BLaER1 treated with 17β-estradiol and CSF1 and Interleukin-3, amounts not matched to agents 10 nM and 100 nM (cell line): ENCODE data around the gene C22orf15.

Source experiments
- H3K27ac ChIP-seq, 11 experiments: shearing (Covaris generic); formaldehyde crosslinking; 2 replicates each; pipeline ENCODE4 v1.8.1; 2022
- H3K27me3 ChIP-seq, 11 experiments: shearing (Covaris generic); formaldehyde crosslinking; 2 replicates each; pipeline ENCODE4 v1.8.1; 2022
- H3K36me3 ChIP-seq, 11 experiments: shearing (Covaris generic); formaldehyde crosslinking; 2 replicates each; pipeline ENCODE4 v1.8.1; 2022
- H3K4me1 ChIP-seq, 10 experiments: shearing (Covaris generic); formaldehyde crosslinking; 2 replicates each; pipeline ENCODE4 v1.8.1; 2022
- H3K4me2 ChIP-seq, 11 experiments: shearing (Covaris generic); formaldehyde crosslinking; 2 replicates each; pipeline ENCODE4 v1.8.1; 2022
- H3K4me3 ChIP-seq, 10 experiments: shearing (Covaris generic); formaldehyde crosslinking; 2 replicates each; pipeline ENCODE4 v1.8.1; 2022
- H3K9ac ChIP-seq, 11 experiments: shearing (Covaris generic); formaldehyde crosslinking; 2 replicates each; pipeline ENCODE4 v1.8.1; 2022
- H3K9me3 ChIP-seq, 11 experiments: shearing (Covaris generic); formaldehyde crosslinking; replicated peaks in 1 of 11; 2 replicates each; pipeline ENCODE4 v1.8.1; 2022
- H4K20me1 ChIP-seq, 11 experiments: shearing (Covaris generic); formaldehyde crosslinking; 2 replicates each; pipeline ENCODE4 v1.8.1; 2022
- Cebpa-rat ChIP-seq, 11 experiments: shearing (Covaris generic); IDR thresholded peaks; 2 replicates each; pipeline ENCODE4 v1.8.1; 2022

C22orf15 gene

GRCh38 chr22:23790819-23791737, 28.3 kb downstream of the C22orf15 start:
- Histone ChIP-seq H3K4me3 (no peak overlapping the region), H3K9me3 (no peaks in the 10 kb centered on the region), H3K27me3 (no peaks in the 10 kb centered on the region), H4K20me1 (peaks cover 60 to 85% (median 70%) of the 10 kb centered on the region in 11 experiments; a peak in 21 of 22 replicates), H3K4me2 (peak overlapping the region in 9 of 11 experiments; percentile 46 to 96 (median 87); a peak in 13 of 22 replicates), H3K36me3 (peaks cover 49 to 81% (median 75%) of the 10 kb centered on the region in 11 experiments), H3K9ac (peak overlapping the region in 5 of 11 experiments; percentile 11 to 50 (median 34); a peak in 3 of 22 replicates), H3K4me1 (peaks cover 32 to 62% (median 57%) of the 10 kb centered on the region in 10 experiments), H3K27ac (no peak overlapping the region)
- TF ChIP-seq Cebpa-rat (IDR thresholded peaks at IDR 0.05), result no peak

- peaks cover 57 to 90% (median 83%) of the 10 kb centered on the region in 11 experiments for H3K36me3 ChIP-seq
- no peaks in the 10 kb centered on the region for H3K9me3 ChIP-seq
- no peak for TF ChIP-seq Cebpa-rat (IDR thresholded peaks at IDR 0.05)
- H3K9ac ChIP-seq, result peak overlapping the region in 10 of 11 experiments; percentile 0 to 50 (median 17); a peak in 12 of 22 replicates
- peaks cover 60 to 91% (median 74%) of the 10 kb centered on the region in 11 experiments; a peak in 21 of 22 replicates for H4K20me1 ChIP-seq
- H3K4me1 ChIP-seq, result peaks cover 27 to 57% (median 51%) of the 10 kb centered on the region in 10 experiments
- no peak overlapping the region for H3K4me3 ChIP-seq
- peak overlapping the region in 3 of 11 experiments; percentile 15 to 30 (median 16); a peak in 3 of 22 replicates for H3K27ac ChIP-seq
- H3K27me3 ChIP-seq, result no peaks in the 10 kb centered on the region
- peak overlapping the region in 9 of 11 experiments; percentile 27 to 96 (median 58); a peak in 17 of 22 replicates for H3K4me2 ChIP-seq
These were observed 29.2 kb downstream of the C22orf15 start for GRCh38 chr22:23791738-23792645.

- no peak overlapping the region; a peak in 2 of 22 replicates for H3K9ac ChIP-seq
- H3K36me3 ChIP-seq, result peaks cover 65 to 99% (median 94%) of the 10 kb centered on the region in 11 experiments
- peaks cover 19 to 53% (median 51%) of the 10 kb centered on the region in 10 experiments for H3K4me1 ChIP-seq
- H3K9me3 ChIP-seq, result no peaks in the 10 kb centered on the region
- TF ChIP-seq Cebpa-rat (IDR thresholded peaks at IDR 0.05), result no peak
- H4K20me1 ChIP-seq, result peaks cover 51 to 87% (median 68%) of the 10 kb centered on the region in 11 experiments; a peak in 21 of 22 replicates
- H3K4me3 ChIP-seq, result no peak overlapping the region
- H3K27me3 ChIP-seq, result no peaks in the 10 kb centered on the region
- H3K4me2 ChIP-seq, result peak overlapping the region in 1 of 11 experiments; percentile 96; a peak in 1 of 22 replicates
- 0 out of 22 replicates have a peak overlapping the region, but pooled peaks of 1 of the 11 experiments have one; percentile 30 for H3K27ac ChIP-seq
These were observed 30.5 kb downstream of the C22orf15 start for GRCh38 chr22:23793326-23793725.

DNA sequence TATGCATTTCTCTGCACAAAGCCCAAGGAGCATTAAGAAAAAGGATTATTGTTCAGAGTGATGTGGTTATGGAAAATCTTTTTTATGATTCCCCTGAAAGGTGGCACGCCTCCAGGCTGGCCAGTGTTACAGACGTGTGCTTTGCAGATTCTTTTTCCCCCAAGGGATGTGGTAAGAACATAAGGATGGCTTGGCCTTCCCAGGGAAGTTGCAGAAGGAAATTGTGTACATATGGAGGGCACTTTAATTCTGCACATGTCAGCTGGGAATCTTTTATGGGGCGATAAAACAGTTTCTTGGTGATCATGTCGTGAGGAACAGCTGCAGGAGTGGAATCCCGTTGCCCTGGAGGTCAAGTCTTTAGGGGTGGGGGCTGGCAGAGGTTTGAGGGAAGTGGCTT, 33.7 kb downstream of the C22orf15 start:
- Histone ChIP-seq H3K9ac (no peak overlapping the region), H3K4me3 (no peak overlapping the region), H3K36me3 (peaks cover 73 to 97% (median 88%) of the 10 kb centered on the region in 11 experiments), H3K27me3 (no peaks in the 10 kb centered on the region), H3K27ac (no peak overlapping the region), H3K4me1 (peaks cover 16 to 53% (median 52%) of the 10 kb centered on the region in 10 experiments), H3K9me3 (no peaks in the 10 kb centered on the region), H4K20me1 (peaks cover 20 to 70% (median 40%) of the 10 kb centered on the region in 11 experiments; a peak in 21 of 22 replicates), H3K4me2 (no peak overlapping the region)
- no peak for TF ChIP-seq Cebpa-rat (IDR thresholded peaks at IDR 0.05)

- Histone ChIP-seq H3K27ac (peak overlapping the region; percentile 42 to 86 (median 77); a peak in 21 of 22 replicates), H3K9ac (peak overlapping the region; percentile 1 to 69 (median 53); a peak in 18 of 22 replicates)
These were observed 37.8 kb downstream of the C22orf15 start for GRCh38 chr22:23800297-23801237.

DNA sequence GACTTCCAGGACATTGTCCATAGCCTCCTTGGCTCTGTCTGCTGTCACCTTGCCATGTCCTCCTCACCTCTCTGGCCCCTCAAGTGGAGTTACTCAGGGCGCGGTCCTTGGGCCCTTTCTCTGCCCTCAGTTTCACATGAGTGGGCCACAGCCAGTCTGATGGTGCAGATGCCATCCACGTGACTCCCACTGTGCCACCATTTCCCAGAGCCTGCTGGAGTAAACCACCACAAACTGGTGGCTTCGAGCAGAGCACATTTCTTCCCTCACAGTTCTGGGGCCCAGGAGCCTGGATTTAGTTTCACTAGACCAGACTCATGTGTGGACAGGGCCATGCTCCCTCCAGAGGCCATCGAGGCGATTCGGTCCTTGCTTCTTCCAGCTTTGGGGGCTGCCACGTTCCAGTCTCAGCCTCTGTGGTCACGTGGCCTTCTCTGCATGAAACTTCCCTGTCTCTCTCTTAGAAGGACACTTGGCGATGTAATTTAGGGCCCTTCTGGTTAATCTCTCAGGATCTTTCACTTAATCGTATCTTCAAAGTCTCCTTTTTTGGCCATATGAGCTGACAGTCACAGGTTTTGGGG, 38.5 kb downstream of the C22orf15 start:
- Histone ChIP-seq H3K9ac (peak overlapping the region; percentile 4 to 69 (median 53); a peak in 18 of 22 replicates), H3K4me3 (no peak overlapping the region; a peak in 4 of 20 replicates), H3K4me1 (peaks cover 24 to 51% (median 49%) of the 10 kb centered on the region in 10 experiments), H3K36me3 (peaks cover 73 to 97% (median 88%) of the 10 kb centered on the region in 11 experiments), H3K27ac (peak overlapping the region; percentile 42 to 86 (median 77); a peak in 21 of 22 replicates), H3K4me2 (peak overlapping the region; percentile 69 to 90 (median 81)), H3K27me3 (no peaks in the 10 kb centered on the region), H4K20me1 (peaks cover 0 to 45% (median 15%) of the 10 kb centered on the region in 11 experiments; a peak in 14 of 22 replicates), H3K9me3 (no peaks in the 10 kb centered on the region)
- TF ChIP-seq Cebpa-rat (IDR thresholded peaks at IDR 0.05), result no peak

More at GRCh38 chr22:23800297-23801237, 37.8 kb downstream of the C22orf15 start:
- Histone ChIP-seq H3K4me1 (peaks cover 24 to 51% (median 49%) of the 10 kb centered on the region in 10 experiments), H4K20me1 (peaks cover 0 to 48% (median 16%) of the 10 kb centered on the region in 11 experiments; a peak in 14 of 22 replicates), H3K27me3 (no peaks in the 10 kb centered on the region), H3K9me3 (no peaks in the 10 kb centered on the region), H3K4me2 (peak overlapping the region; percentile 69 to 90 (median 81)), H3K4me3 (peak overlapping the region in 2 of 10 experiments; percentile 28 to 38; a peak in 4 of 20 replicates), H3K36me3 (peaks cover 73 to 97% (median 88%) of the 10 kb centered on the region in 11 experiments)
- TF ChIP-seq Cebpa-rat (IDR thresholded peaks at IDR 0.05), result no peak

GRCh38 chr22:23801886-23802377, 39.1 kb downstream of the C22orf15 start:
- Histone ChIP-seq H3K9me3 (no peaks in the 10 kb centered on the region), H3K27me3 (no peaks in the 10 kb centered on the region), H3K4me3 (peak overlapping the region in 1 of 10 experiments; percentile 31; a peak in 3 of 20 replicates), H3K4me1 (peaks cover 24 to 51% (median 49%) of the 10 kb centered on the region in 10 experiments), H3K9ac (peak overlapping the region; percentile 4 to 69 (median 53); a peak in 17 of 22 replicates), H3K36me3 (peaks cover 74 to 97% (median 88%) of the 10 kb centered on the region in 11 experiments), H4K20me1 (peaks cover 0 to 42% (median 11%) of the 10 kb centered on the region in 11 experiments; a peak in 11 of 22 replicates), H3K27ac (peak overlapping the region in 10 of 11 experiments; percentile 42 to 86 (median 78); a peak in 18 of 22 replicates), H3K4me2 (peak overlapping the region; percentile 69 to 90 (median 81))
- TF ChIP-seq Cebpa-rat (IDR thresholded peaks at IDR 0.05), result no peak
